HG03045 (cell line): Measurements from ENCODE around the gene SIGLEC7.

Source experiments
- ATAC-seq: cut with Tn5 transposase; IDR thresholded peaks from one replicate; pipeline ENCODE4 v1.9.1; 2021; ENCODE audit warnings: mild to moderate bottlenecking, moderate library complexity; ENCODE audit not compliant: unreplicated experiment

SIGLEC7 gene

GRCh38 chr19:51198641-51199040, 56.5 kb downstream of the SIGLEC7 start:
- ATAC-seq = no peak

DNA sequence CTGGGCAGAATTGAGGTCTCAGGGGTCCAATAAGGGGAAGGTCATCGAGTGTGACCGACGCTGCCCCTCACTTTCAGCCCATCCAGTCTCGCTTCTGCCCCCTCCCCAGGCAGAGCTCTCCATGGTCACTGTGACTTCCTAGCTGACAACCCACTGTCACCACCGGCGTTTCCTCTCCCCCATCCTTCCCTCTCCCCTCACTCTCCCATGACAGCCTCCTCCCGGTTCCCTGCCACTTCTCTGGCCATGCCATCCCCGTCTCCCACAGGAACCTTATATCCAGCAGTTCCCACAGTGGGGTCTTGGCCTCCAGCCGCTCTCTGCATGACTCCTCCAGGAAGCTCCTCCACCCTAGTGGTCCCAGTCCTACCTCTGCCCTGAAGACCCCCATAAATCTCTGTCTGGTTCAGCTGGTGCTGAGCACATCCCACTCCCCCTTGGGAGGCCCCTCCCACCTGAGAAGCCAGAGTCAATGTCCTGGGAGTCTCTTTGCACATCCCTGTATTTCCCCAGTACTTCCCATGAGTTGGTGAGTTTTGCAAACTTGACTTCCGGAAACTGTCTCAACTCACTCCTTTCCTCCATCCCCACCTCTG, 58.1 kb downstream of the SIGLEC7 start:
- no peak for ATAC-seq

DNA sequence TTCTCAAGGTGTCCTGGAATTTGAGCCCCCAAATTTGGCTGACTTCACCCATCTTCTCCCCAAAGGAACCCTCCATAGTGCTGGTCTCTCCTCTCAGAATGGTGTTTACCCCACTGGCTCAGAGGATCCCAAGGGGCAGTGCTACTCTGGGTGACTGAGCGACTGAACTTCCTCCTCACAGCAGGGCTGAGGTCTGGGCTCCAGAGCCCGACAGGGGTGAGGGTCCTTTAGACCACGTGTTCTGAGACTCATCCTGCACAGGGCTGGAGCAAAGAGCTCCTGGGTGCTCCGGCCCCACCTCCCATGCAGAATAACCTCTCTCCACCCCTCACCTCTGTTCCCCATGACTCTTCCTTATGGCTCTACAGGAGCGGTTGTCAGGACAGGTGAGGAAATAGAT, 59.6 kb downstream of the SIGLEC7 start:
- no peak for ATAC-seq
